NCI-H1436 treated with DMSO at 0.1 percent for 48 hours (cell line): Measurements from ENCODE around the gene SOCS1.

ENCODE experiments used
- DNase-seq: peaks from one replicate; lab custom pipeline; 2025; lab: John Stamatoyannopoulos, UW

SOCS1 gene

DNA sequence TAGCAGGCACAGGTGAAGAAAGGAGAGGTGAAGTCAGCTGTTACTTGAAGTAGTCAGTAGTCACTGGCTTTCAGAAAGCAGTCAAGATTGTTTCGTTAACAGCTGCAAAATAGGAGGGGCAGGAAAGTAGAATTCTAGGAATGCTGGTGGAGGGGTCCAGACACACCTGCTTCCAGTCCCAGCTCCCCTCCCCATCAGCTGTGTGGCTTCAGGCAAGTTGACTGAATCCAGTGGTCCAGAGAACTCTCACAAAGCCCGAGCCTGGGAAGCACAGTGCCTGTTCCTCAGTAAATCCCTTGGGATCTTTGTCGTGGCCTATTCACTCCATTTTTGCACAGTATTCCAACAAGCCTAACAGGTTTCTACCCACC lies 4.6 kb upstream of the SOCS1 start:
- DNase-seq, result no peak

GRCh38 chr16:11259655-11260595 lies 3.9 kb upstream of the SOCS1 start:
- no peak for DNase-seq

DNA sequence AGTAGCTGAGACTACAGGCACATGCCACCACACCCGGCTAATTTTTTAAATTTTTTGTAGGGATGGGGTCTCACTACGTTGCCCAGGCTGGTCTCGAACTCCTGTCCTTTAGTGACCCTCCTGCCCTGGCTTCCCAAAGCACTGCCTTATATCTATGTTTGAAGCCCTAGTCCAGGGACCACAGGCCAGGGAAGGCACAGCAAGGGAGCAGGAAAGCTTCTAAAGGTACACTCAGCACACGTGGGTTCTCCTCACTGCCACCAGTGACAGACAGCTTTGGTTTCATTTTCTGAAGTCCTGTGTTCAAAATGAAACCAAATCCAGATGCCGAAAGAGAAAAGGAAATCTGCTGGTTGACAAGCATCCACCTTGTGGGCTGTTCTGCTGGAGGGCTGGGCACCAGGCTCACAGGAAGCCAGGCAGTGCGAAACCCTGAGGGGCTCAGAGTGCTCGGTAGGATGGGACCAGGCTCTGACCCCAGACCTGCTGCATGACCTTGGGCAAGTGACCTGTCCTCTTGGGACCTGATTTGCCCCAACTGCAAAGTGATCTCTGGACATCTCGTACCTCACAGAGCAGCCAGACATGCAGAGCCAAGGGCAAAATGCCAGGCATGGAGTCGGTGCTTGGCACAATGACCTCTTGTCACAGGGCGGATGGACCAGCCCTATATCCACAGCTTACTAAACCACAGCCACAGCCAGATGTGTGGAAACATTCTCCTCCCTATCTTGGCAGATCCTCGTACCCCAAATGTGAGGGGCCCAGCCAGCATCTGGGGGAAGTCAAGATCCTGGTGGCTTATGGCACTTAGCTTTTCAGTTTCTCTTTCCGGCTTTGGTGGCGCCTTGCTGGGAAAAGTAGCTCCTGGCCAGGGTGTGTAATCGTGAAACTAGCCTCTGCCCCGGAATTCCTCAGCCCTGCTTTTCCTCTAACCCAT lies 2.8 kb upstream of the SOCS1 start:
- DNase-seq, result no peak

DNA sequence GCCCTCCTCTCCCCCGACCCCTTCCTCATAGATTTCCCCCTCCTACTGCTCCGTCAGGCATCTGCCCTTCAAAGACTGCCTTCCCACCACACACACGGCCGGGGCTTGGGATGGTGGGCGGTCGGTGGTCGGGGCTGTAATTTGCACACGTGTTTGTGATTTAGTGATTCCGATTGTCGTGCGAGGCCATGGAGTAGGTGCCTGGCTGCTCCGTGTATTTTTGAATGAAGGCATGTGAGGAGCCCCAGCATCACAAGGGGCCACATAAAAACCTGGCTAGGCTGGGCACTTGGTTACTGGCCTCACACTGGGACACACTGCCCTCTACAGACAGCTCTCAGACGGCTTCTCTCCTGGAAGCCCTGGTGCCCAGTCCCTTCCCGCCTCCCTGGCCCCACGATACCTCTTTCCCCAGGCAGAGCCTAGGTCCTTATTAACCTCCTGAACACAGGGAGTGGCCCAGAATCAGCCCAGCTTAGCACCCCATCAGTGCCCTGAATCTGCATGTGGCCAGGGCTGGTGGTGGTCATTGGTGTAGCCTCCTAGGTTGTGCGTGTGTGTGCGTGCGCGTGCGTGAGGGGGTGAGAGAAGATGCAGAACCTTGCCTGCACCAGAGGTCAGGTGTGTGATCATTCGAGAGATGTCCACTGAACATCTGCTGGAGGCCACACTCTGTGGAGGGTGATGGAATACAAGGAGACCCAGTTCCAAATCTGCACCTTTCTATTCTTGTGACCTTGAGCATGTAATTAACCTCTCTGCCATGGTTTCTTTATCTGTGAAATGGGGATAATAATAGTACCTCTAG lies 1.3 kb upstream of the SOCS1 start:
- DNase-seq, result no peak

DNA sequence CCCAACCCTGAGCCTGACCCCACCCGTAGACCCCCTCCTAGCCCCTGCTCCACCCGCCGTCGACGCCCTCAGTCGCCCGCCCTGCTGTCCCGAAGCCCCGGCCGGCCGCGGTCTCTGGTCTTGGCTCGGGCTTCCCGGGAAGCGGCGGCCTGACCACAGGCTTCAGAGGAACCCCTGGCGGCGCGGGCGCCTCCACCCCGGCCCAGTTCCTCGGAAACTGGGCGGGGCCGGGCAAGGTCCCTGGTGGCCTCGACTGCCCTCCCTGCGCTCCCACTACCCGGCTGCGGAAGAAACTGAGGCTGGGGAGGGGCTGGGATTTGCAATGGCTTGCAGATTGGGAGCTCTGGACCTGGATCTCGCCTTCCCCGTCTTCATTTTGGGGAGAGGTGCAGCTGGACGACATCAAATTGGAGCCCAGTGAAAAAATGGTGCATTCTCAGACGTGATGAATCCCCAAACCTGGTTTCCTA lies 692 bp upstream of the SOCS1 start:
- no peak for DNase-seq

DNA sequence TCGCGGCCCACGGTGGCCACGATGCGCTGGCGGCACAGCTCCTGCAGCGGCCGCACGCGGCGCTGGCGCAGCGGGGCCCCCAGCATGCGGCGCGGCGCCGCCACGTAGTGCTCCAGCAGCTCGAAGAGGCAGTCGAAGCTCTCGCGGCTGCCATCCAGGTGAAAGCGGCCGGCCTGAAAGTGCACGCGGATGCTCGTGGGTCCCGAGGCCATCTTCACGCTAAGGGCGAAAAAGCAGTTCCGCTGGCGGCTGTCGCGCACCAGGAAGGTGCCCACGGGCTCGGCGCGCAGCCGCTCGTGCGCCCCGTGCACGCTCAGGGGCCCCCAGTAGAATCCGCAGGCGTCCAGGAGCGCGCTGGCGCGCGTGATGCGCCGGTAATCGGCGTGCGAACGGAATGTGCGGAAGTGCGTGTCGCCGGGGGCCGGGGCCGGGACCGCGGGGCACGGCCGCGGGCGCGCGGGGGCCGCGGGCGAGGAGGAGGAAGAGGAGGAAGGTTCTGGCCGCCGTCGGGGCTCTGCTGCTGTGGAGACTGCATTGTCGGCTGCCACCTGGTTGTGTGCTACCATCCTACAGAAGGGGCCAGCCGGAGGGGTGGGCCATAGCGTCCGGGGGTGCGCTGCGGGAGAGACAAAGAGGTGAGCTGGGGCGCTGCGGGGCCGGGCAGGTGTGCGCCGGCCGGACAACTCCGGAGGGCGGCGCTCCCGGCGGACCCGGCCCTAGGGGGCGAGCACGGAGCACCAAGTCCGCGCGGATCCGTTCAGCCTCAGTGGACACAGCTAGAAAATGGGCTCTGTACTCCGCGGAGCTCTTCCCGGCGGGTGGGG lies 879 bp downstream of the SOCS1 start:
- no peak for DNase-seq

DNA sequence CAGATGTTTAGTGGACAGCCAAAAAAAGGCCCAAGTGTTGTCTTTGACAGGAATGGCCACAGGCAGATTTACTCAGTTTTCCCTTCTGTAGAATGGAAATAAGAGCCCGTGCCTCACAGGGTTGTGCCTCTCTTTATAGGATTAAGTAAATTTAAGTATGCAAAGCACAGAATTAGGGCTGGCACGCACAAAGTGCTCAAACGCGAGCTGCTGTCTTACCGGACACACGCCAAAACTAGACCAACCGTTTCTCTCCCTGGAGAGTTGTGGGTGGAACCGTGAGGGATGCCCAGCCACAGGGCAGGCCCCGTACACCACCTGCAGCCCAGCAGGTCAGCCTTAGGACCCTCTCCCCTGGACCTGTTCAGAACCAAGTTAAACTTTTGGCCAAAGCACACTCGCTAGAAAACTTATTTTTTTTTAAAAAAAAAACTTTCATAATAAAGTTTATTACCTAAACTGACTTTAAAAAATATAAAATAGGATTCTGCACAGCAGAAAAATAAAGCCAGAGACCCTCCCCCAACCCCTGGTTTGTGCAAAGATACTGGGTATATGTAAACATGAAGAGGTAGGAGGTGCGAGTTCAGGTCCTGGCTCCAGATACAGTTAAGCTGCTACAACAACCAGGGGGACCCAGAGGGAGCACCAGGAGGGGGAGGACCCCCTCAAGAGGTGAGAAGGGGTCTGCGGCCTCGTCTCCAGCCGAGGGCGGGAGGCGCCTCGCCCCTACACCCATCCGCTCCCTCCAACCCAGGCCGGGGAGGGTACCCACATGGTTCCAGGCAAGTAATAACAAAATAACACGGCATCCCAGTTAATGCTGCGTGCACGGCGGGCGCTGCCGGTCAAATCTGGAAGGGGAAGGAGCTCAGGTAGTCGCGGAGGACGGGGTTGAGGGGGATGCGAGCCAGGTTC lies 1.8 kb downstream of the SOCS1 start:
- DNase-seq, result no peak

GRCh38 chr16:11253009-11253994 lies 2.7 kb downstream of the SOCS1 start:
- DNase-seq, result no peak

DNA sequence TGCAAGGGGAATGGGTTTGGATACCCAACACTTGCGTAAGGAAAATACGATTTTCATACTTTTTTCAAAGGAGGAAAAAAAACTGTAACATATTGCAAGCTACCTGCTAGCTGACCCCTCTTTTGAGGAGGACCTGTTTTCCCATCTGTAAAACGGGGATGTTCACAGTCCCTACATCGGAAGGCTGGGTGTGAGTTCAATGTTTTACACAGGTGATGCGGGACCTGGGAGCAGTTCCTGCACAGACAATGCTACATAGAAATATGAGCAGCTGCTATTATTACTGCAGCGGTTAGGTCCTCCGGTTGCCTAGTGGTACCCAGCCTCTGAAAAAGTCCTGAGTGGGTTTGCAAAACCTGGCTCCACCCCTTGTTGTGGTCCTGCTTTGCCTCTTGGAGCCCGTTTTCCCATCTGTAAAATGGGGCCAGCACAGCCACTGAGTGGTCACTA lies 3.5 kb downstream of the SOCS1 start:
- DNase-seq, result no peak

DNA sequence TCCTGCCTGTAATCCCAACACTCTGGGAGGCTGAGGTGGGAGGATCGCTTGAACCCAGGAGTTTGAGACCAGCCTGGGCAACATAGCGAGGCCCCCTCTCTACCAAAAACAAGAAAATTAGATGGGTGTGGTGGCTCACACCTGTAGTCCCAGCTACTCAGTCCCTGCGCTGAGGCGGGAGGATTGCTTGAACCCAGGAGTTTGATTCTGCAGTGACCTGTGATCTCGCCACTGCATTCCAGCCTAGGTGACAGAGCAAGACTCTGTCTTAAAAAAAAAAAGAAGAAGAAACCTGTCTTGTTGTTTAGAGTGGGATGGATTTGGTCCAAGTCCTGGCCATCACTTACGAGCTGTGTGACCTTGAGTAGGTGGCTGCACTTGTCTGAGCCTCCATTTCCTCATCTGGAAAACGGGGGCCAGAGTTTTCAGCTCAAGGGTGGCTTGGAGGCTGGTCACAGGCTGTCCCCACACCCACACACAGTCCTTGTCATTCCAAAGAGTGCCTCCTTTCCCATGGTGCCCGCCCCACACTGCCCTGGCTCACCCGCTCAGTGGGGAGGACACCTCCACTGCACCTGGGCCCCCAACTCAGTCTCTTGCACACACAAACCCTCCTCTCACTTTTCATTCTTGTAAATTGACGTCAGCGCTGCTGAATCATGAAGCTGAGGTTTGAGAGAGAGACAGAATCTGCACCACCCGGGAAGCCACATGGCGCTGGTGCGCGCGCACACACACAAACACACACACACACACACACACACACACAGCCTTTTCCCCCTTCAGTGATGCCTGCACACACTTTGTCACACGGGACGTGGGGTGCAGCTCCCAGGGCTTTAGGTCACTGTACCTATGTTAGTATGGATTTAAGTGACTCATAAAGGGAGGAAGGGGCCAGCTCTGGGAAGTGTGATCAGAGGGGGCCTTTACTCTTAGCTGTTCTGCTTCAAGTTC lies 4.2 kb downstream of the SOCS1 start:
- DNase-seq, result no peak

- DNase-seq, result no peak
Observed at GRCh38 chr16:11250786-11251524, 5.0 kb downstream of the SOCS1 start.

GRCh38 chr16:11250091-11250785 lies 5.8 kb downstream of the SOCS1 start:
- no peak for DNase-seq

DNA sequence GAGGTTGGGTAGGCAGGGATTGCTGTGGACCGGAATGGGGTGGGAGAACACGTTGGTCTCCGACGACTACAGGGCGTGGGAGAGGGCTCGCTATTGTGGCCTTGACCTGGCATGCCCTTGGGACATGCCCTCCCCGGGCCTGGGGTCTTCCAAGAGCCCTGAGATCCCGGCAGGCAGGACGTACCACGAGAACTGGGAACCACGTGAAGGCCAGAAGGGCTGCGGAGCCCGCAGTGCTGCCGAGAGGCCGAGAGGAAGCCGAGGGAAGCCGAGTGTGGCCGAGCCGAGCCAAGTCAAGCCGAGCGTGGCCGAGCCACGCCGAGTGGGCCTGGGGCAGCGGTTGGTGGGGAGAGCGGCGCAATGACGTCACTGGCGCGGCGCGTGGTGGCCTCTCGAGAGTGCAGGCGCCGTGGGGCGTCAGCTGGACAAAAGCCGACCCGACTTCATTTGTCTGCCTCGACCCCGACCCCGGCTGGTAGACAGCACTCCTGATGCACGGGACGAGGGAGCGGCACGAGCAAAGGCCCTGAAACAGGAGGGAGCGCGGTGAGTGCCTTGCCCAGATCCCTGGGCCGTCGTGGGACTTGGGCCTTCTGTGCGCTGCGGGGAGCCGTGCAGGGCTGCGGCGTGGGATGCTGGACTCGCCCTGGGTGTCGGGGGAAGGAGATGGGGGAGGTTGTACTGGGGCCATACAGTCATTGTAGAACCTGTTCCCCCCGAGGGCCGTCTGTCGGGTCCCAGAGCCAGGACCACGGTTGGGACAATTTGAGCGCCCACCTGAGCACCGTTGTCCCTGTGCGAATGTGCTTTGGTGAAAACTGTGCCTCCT lies 6.6 kb downstream of the SOCS1 start:
- DNase-seq, result no peak

DNA sequence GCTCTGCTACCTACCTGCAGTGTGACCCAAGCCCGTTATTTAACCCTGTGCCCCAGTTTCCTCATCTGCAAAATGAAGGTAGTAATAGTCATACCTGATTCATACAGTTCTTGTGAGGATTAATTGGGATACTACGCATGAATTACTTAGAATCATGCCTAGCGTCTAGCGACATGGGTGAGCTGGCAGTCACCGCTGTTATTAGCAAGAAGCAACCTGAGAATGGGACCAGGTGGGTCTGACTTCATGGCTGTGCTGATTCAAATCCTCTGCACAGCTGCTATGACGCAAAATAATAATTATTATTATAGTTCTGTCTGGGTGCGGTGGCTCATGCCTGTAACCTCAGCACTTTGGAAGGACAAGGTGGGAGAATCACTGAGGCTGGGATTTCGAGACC lies 7.9 kb downstream of the SOCS1 start:
- DNase-seq, result no peak

- DNase-seq, result no peak
Observed at GRCh38 chr16:11245988-11246387, 10.0 kb downstream of the SOCS1 start.
